Anterior cingulate cortex (tissue), 58 donors: ENCODE measurements around the gene GCH1.
"Not testable (repeated sequence)": the region's sequence is repeated elsewhere in the genome, so short reads cannot be mapped to it uniquely, and the experiment has no call there.

Source experiments
- DNase-seq, 58 donors: peaks; one replicate each; lab custom pipeline; 2025; lab: John Stamatoyannopoulos, UW

Gene GCH1

GRCh38 chr14:54902521-54903420 is at the start of gene GCH1:
GCH1 (minus strand) TSS chr14:54902826; CDS start chr14:54902663, 163 bp downstream.
- DNase-seq, result peak in 46 of 58 donors; percentile 7 to 73 (median 37)

- no peak for DNase-seq
Observed at GRCh38 chr14:54947230-54947629, 44.6 kb upstream of the GCH1 start.

- DNase-seq, result no peak
Observed at GRCh38 chr14:54946500-54946899, 43.9 kb upstream of the GCH1 start.

GRCh38 chr14:54944737-54945391 is 42.2 kb upstream of the GCH1 start:
- DNase-seq, result no peak

GRCh38 chr14:54942913-54943312 is 40.3 kb upstream of the GCH1 start:
- no peak for DNase-seq

- DNase-seq, result no peak
Observed at GRCh38 chr14:54936816-54937215, 34.2 kb upstream of the GCH1 start.

GRCh38 chr14:54935958-54936357 is 33.3 kb upstream of the GCH1 start:
- DNase-seq, result no peak

- DNase-seq, result no peak
Observed at GRCh38 chr14:54935100-54935499, 32.5 kb upstream of the GCH1 start.

- no peak for DNase-seq
Observed at GRCh38 chr14:54933006-54933405, 30.4 kb upstream of the GCH1 start.

GRCh38 chr14:54931598-54932340 is 29.1 kb upstream of the GCH1 start:
- DNase-seq, result no peak

- no peak for DNase-seq
Observed at GRCh38 chr14:54931101-54931500, 28.5 kb upstream of the GCH1 start.

- no peak for DNase-seq
Observed at GRCh38 chr14:54929556-54929955, 26.9 kb upstream of the GCH1 start.

- no peak for DNase-seq
Observed at GRCh38 chr14:54928216-54928615, 25.6 kb upstream of the GCH1 start.

GRCh38 chr14:54927551-54927950 is 24.9 kb upstream of the GCH1 start:
- DNase-seq, result no peak

- DNase-seq, result not testable (repeated sequence)
Observed at GRCh38 chr14:54926570-54926969, 23.9 kb upstream of the GCH1 start.

GRCh38 chr14:54922598-54922997 is 20.0 kb upstream of the GCH1 start:
- no peak for DNase-seq

GRCh38 chr14:54920052-54920451 is 17.4 kb upstream of the GCH1 start:
- DNase-seq, result no peak

GRCh38 chr14:54919330-54919729 is 16.7 kb upstream of the GCH1 start:
- no peak for DNase-seq

GRCh38 chr14:54918427-54918826 is 15.8 kb upstream of the GCH1 start:
- no peak for DNase-seq

- DNase-seq, result no peak
Observed at GRCh38 chr14:54916101-54916500, 13.5 kb upstream of the GCH1 start.
